HL-60 (cell line): ENCODE measurements around the gene USP20.

Source experiments
- GABPA ChIP-seq: IDR thresholded peaks from 2 replicates; pipeline ENCODE4 v1.6.1; 2012; ENCODE audit warnings: low read depth
- POLR2AphosphoS5 ChIP-seq: IDR thresholded peaks from 2 replicates; pipeline ENCODE4 v1.6.1; 2012; ENCODE audit warnings: low read depth
- REST ChIP-seq: IDR thresholded peaks from 2 replicates; pipeline ENCODE4 v1.6.1; 2012; ENCODE audit warnings: low read depth; ENCODE audit not compliant: insufficient replicate concordance
- SPI1 ChIP-seq: IDR thresholded peaks from 2 replicates; pipeline ENCODE4 v1.6.1; 2012; ENCODE audit warnings: low read depth, mild to moderate bottlenecking, borderline replicate concordance
- TF ChIP-seq, protein P1 (sequence below): IDR thresholded peaks from one replicate; pipeline ENCODE4 v1.5.1; 2011; ENCODE audit warnings: low read length, control low read depth, inconsistent platforms; ENCODE audit not compliant: insufficient read depth

- TF ChIP-seq, protein P1, sequence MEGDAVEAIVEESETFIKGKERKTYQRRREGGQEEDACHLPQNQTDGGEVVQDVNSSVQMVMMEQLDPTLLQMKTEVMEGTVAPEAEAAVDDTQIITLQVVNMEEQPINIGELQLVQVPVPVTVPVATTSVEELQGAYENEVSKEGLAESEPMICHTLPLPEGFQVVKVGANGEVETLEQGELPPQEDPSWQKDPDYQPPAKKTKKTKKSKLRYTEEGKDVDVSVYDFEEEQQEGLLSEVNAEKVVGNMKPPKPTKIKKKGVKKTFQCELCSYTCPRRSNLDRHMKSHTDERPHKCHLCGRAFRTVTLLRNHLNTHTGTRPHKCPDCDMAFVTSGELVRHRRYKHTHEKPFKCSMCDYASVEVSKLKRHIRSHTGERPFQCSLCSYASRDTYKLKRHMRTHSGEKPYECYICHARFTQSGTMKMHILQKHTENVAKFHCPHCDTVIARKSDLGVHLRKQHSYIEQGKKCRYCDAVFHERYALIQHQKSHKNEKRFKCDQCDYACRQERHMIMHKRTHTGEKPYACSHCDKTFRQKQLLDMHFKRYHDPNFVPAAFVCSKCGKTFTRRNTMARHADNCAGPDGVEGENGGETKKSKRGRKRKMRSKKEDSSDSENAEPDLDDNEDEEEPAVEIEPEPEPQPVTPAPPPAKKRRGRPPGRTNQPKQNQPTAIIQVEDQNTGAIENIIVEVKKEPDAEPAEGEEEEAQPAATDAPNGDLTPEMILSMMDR: no peak
- no peak for TF ChIP-seq POLR2AphosphoS5
- no peak for TF ChIP-seq REST
- TF ChIP-seq SPI1: no peak
- TF ChIP-seq GABPA: no peak
Measured at GRCh38 chr9:129908906-129909305, 73.6 kb downstream of the USP20 start.
